Prostate gland (tissue), 2 donors: ENCODE measurements around the gene ARL3.

Source experiments
- CTCF ChIP-seq, 4 experiments: fragments of 200-600 bp in 2 of 4; fragments of 450-650 bp in 2 of 4; sonication (generic) in 2 of 4; IDR thresholded peaks; 1 replicate in 3 of 4; 2 replicates in 1 of 4; pipeline ENCODE4 v1.5.1; 2016 to 2019; ENCODE audit warnings: antibody characterized with exemption in 4 of 4, mild to moderate bottlenecking in 2 of 4, moderate library complexity in 2 of 4
- POLR2AphosphoS5 ChIP-seq: sonication (generic); formaldehyde crosslinking; IDR thresholded peaks from one replicate; pipeline ENCODE4 v1.6.1; 2017; ENCODE audit warnings: antibody characterized with exemption

- TF ChIP-seq CTCF (IDR thresholded peaks at IDR 0.05) = no peak
- TF ChIP-seq POLR2AphosphoS5 = no peak
These were observed 3.6 kb downstream of the ARL3 start for GRCh38 chr10:102710609-102711008.
